Fibroblast of skin of back (primary cell): Measurements from ENCODE around the gene PHLDB1.

Experiments used
- DNase-seq: peaks from one replicate; pipeline ENCODE4 v3.0.0-alpha.2; 2013

The PHLDB1 gene

DNA sequence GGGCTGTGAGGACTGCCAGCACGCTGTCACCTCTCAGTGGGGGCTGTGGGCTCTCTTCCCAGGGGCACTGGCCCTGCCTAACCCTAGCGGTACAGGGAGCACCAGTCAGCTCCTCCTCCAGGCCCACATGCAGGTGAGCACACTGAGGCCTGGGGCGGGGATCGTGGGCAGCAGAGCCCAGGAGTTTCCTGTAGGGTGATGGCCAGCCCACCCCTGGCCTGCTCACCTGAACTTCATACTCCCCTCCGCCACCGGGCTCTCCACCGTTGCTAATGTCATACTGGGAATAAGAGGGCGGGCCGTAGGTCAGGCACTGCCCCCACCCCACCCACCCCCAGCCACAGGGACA, 82.1 kb downstream of the PHLDB1 start:
- no peak for DNase-seq

- peak; percentile 93 for DNase-seq
Measured at GRCh38 chr11:118689852-118690552, 82.6 kb downstream of the PHLDB1 start.

GRCh38 chr11:118690553-118691304, 83.3 kb downstream of the PHLDB1 start:
- DNase-seq: no peak

- peak; percentile 70 for DNase-seq
Measured at GRCh38 chr11:118691926-118692830, 84.8 kb downstream of the PHLDB1 start.

DNA sequence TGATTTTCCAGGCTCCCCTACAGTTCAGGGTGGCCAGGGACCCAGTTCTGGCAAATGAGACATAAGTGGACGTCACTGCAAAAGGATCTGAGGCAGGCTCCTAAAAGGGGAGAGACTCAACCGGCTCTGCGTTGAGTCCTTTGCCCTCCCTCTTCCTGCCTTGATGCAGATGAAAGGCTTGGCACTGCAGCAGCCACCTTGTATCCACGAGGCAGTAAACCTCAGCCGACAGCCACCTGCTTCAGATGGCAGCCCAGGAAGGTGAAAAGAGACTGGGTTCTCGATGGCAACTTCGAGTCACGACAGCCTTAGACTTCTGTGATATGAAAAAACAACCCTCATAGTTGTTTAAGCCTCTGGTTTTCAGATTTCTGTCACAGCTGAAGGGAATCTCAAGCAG, 86.8 kb downstream of the PHLDB1 start:
- no peak for DNase-seq

DNA sequence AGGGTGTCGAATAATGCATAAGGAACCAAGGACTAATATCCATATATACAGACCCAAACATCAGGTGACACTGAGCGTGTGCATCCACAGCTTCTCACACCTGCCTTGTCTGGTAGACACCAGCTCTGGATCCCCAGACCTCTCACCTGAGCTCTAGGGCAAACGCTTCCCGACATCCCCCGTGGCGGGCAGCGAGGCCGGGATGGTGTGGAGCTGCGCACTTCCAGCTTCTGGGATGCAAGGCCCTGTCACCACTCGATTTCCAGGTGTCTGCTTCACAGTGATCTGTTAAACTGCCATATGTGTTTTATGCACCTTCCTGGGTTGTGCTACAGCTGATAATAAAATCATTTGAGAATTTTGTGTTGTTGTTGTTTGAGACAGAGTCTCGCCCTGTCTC, 87.4 kb downstream of the PHLDB1 start:
- DNase-seq: no peak

- DNase-seq: no peak
Measured at GRCh38 chr11:118696673-118697226, 89.3 kb downstream of the PHLDB1 start.

DNA sequence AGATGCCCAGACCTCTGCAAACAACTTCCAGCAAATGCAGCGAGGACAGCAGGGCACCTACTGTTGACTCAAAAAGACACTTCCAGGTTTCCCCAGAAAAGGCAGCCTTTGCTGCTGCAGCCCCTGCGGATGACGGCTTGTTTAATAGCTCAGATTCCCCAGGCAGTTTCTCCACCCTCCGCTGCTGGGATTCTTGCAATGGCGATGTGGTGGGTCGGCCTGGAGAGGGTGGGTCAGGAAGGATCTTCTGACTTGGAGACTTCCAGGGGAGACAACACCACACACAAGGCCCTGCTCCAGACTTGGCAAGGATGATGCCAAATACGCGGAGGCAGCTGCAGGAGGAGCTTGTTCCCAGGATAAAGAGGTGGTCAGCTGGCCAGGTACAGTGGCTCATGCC, 89.9 kb downstream of the PHLDB1 start:
- DNase-seq: no peak

DNA sequence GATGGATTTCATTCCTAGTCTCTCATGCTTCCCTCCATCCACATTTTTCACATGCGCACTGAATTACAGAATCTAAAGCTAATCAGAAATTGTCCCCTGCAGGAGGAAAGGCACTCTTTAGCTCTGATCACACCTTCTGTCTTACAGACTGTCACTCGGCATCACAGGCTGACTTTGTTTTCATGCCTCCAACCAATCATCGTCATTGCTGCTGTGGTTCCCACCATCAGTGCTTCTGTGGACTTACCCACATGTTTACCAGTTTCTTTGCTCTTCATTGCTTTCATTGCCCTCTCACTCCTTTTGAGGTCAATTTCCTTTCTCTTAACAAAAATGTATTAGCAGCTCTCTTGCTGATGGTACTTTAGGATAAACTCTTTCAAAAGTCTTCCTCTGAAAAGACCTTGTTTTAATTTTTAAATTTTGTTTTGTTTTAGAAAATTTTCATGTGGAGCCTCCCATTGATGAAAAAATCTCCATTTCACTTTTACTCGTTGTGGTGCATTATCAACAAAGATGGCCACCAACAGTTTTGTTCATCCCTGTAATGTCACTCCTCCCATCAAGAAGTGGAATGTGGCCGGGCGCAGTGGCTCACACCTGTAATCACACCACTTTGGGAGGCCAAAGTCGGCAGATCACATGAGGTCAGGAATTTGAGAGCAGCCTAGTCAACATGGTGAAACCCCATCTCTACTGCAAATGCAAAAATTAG, 92.2 kb downstream of the PHLDB1 start:
- no peak for DNase-seq

- DNase-seq: no peak
Measured at GRCh38 chr11:118703563-118704106, 96.2 kb downstream of the PHLDB1 start.

DNA sequence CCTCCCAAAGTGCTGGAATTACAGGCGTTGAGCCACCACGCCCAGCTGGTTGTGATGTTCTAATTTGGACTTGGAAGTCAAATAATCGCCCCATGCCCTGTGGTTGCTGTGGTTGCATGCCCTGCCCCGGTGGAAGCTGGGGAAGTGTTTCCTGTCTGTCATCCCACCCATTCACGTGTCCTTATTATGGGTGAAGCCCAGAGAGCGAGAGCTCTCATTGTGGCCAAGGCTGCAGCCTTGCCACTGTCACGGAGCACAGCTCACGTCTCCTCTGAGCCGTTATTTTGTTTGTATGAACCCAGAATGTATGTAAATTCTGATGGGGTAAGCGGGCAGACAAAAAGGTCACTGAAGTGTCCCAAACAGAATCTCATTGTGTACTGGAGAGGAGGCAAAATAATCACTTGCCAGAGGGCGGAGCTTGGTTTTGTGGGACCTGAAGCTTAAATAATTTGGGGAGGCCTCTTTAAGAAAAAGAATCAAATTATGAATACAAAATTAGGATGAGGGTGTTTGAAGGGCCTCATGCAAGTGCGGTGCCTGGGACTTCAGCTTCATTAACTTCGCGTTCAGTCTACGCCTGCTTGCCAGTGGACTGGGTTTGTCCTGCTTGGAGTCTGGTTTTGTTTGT, 97.8 kb downstream of the PHLDB1 start:
- no peak for DNase-seq

- no peak for DNase-seq
Measured at GRCh38 chr11:118705791-118706545, 98.6 kb downstream of the PHLDB1 start.

GRCh38 chr11:118706546-118706825, 99.1 kb downstream of the PHLDB1 start:
- no peak for DNase-seq
